Posterior vena cava (tissue), 2 donors: ENCODE measurements around the gene TMEM245. TPM values are rescaled to one million over a fixed set of nuclear protein-coding genes. Genes with fewer than 3 reads are reported as not detected.
"Not testable (repeated sequence)": the region's sequence is repeated elsewhere in the genome, so short reads cannot be mapped to it uniquely, and the experiment has no call there.

ENCODE experiments used
- DNase-seq: peaks from one replicate; pipeline ENCODE4 v3.0.0-alpha.2; 2020; ENCODE audit warnings: low spot score
- intact Hi-C, 2 donors: fragments of 100-400 bp; cut with DNase I; formaldehyde crosslinking; loops; one replicate each; pipeline versions ENCODE4 v1.14.1 to v1.14.2; 2022 to 2023
- microRNA-seq, 2 donors: library from miRNA; unstranded; fragments of <30 nt; microRNA quantifications; one replicate each; pipeline ENCODE4 v1.2.0, GENCODE V29; 2020 to 2021; ENCODE audit warnings: borderline microRNAs expressed in 2 of 2
- total RNA-seq, 2 donors: library from RNA; stranded (reverse); fragmentation: NEBNext Ultra II Directional; extraction: Animal tissue kit (Norgen Biotek cat#: 25700); gene quantifications; one replicate each; pipeline ENCODE4 v1.2.1, GENCODE V29; 2021
- donor health status: DM: yes; HTN: yes; CAD: no.
- donor health status: DM: yes; HTN: yes; CAD: no.

The TMEM245 gene
- total RNA-seq, 2 donors from 2014 or later = 44.9 to 52.3 TPM

GRCh38 chr9:108971392-108971791, 148.4 kb downstream of the TMEM245 start:
- intact Hi-C loops, DNase-seq: not testable (repeated sequence)

GRCh38 chr9:108967916-108968315, 151.8 kb downstream of the TMEM245 start:
- intact Hi-C loops = no loop called here
- no peak for DNase-seq

Small RNA genes lying within 50 kb of the gene (microRNA-seq; reads per million reads assigned to microRNA genes)
- 32.9 to 39.7 reads per million in 2 donors for gene MIR32

Other genes starting within 250 kb of the TMEM245 start
- 10 to 100 TPM; 12.9 to 17.3 TPM for gene ELP1, start 185.8 kb downstream of the TMEM245 start, total RNA-seq
- gene ABITRAM, start 185.5 kb downstream of the TMEM245 start, total RNA-seq = 10 to 100 TPM in 1 of 2 donors, 1 to 10 TPM in 1; 9.6 to 10.5 TPM
- gene CTNNAL1, start 106.4 kb downstream of the TMEM245 start, total RNA-seq = 10 to 100 TPM; 36.6 to 67.8 TPM
- 1 to 10 TPM in 1 of 2 donors, under 1 TPM in 1; 0.97 to 2.6 TPM for gene FRRS1L, start 47.3 kb upstream of the TMEM245 start, total RNA-seq
- gene EPB41L4B, start 201.1 kb upstream of the TMEM245 start, total RNA-seq = under 1 TPM; 0.28 to 0.62 TPM